Gastrocnemius medialis (tissue), 4 donors: Measurements from ENCODE around the gene AWAT2.

Experiments used
- POLR2A ChIP-seq, 2 donors: fragments of 450-650 bp; IDR thresholded peaks; one replicate each; pipeline ENCODE4 v1.6.1; 2017; ENCODE audit warnings: antibody characterized with exemption in 2 of 2, mild to moderate bottlenecking in 2 of 2, moderate library complexity in 2 of 2
- TF ChIP-seq, protein P1 (sequence below), 5 experiments: fragments of 450-650 bp in 3 of 5; fragments of 200-600 bp in 2 of 5; sonication (generic) in 2 of 5; IDR thresholded peaks in 4 of 5; conservative IDR thresholded peaks in 1 of 5; 1 replicate in 4 of 5; 2 replicates in 1 of 5; pipeline ENCODE4 v1.5.1; 2016 to 2019; ENCODE audit warnings: antibody characterized with exemption in 5 of 5, mild to moderate bottlenecking in 3 of 5, moderate library complexity in 3 of 5

DNA sequence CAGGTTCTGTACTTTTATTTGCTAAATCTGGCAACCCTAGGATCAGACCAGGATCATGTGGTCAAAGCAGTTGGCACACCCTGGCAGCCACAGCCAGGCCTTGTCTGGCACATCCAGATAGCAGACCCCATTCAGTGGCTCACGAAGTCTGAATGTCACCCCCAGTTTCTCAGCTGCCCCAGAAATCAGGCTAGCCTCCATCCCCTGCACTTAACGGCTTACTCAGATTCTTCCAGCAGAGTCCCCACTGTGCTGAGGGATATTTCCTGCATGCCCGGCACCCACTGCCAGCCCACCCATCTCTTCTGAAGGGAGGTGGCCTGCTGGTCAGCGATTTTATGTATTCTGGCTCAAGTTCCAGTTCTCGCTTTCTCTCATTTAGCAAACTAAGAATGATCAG lies 4.7 kb upstream of the AWAT2 start:
- TF ChIP-seq, protein P1, sequence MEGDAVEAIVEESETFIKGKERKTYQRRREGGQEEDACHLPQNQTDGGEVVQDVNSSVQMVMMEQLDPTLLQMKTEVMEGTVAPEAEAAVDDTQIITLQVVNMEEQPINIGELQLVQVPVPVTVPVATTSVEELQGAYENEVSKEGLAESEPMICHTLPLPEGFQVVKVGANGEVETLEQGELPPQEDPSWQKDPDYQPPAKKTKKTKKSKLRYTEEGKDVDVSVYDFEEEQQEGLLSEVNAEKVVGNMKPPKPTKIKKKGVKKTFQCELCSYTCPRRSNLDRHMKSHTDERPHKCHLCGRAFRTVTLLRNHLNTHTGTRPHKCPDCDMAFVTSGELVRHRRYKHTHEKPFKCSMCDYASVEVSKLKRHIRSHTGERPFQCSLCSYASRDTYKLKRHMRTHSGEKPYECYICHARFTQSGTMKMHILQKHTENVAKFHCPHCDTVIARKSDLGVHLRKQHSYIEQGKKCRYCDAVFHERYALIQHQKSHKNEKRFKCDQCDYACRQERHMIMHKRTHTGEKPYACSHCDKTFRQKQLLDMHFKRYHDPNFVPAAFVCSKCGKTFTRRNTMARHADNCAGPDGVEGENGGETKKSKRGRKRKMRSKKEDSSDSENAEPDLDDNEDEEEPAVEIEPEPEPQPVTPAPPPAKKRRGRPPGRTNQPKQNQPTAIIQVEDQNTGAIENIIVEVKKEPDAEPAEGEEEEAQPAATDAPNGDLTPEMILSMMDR (IDR thresholded peaks at IDR 0.05 in 4 of 5, conservative IDR thresholded peaks at IDR 0.05 in 1 of 5), result no peak
- TF ChIP-seq POLR2A (IDR thresholded peaks at IDR 0.05), result no peak
